ENCODE data around the gene UBE2Q2. TPM values are rescaled to one million over a fixed set of nuclear protein-coding genes. Genes with fewer than 3 reads are reported as not detected.

UBE2Q2 gene
- total RNA-seq, 2 experiments from 2014 or later, result 29.3 to 33.5 TPM

GRCh38 chr15:75817138-75817935 is 25.9 kb upstream of the UBE2Q2 start:
- H3K4me3 Mint-ChIP-seq, result peak overlapping the region; percentile 5
- H3K36me3 Mint-ChIP-seq (ENCODE audit: low read depth), result no peaks in the 10 kb centered on the region
- intact Hi-C loops (cut with DNase I, micrococcal nuclease), result loop anchor here in 1 of 2 experiments (10.0 kb wide), 1 partner anchor 237 kb away; the partner anchor contains the start of gene TMEM266
- peak; percentile 56 for ATAC-seq (ENCODE audit: poor library complexity)
- Histone ChIP-seq H3K27ac (ENCODE audit: low read depth in 1 of 2, low read length in 2 of 2) (no peak overlapping the region), H3K9me3 (ENCODE audit: control insufficient read depth in 1 of 2, insufficient read depth in 1 of 2, low read length in 2 of 2) (no peaks in the 10 kb centered on the region), H3K4me1 (ENCODE audit: insufficient read depth, low read length) (no peaks in the 10 kb centered on the region), H3K36me3 (ENCODE audit: insufficient read depth, low read length) (no peaks in the 10 kb centered on the region), H3K4me3 (ENCODE audit: low read length) (peak overlapping the region; percentile 9), H3K27me3 (ENCODE audit: control insufficient read depth in 1 of 2, insufficient read depth in 2 of 2, low read length in 2 of 2) (no peaks in the 10 kb centered on the region)
- no peaks in the 10 kb centered on the region for H3K27me3 Mint-ChIP-seq
- TF ChIP-seq CTCF (IDR thresholded peaks at IDR 0.05), result no peak
- peaks cover 14% of the 10 kb centered on the region for H3K4me1 Mint-ChIP-seq (ENCODE audit: low read depth)
- ChIA-PET POLR2A (no interaction called here), CTCF (no interaction called here)
- DNase-seq, result peak in 3 of 14 experiments; percentile 10 to 24 (median 13)
- no peak overlapping the region for H3K27ac Mint-ChIP-seq
- no peaks in the 10 kb centered on the region for H3K9me3 Mint-ChIP-seq

- ChIA-PET CTCF (no interaction called here), POLR2A (no interaction called here)
- H3K9me3 Mint-ChIP-seq, result no peaks in the 10 kb centered on the region
- H3K36me3 Mint-ChIP-seq (ENCODE audit: low read depth), result no peaks in the 10 kb centered on the region
- no peaks in the 10 kb centered on the region for H3K27me3 Mint-ChIP-seq
- DNase-seq (no peak), ATAC-seq (ENCODE audit: poor library complexity) (no peak)
- no peak overlapping the region for H3K27ac Mint-ChIP-seq
- Histone ChIP-seq H3K4me1 (ENCODE audit: insufficient read depth, low read length) (no peaks in the 10 kb centered on the region), H3K27me3 (ENCODE audit: control insufficient read depth in 1 of 2, insufficient read depth in 2 of 2, low read length in 2 of 2) (no peaks in the 10 kb centered on the region), H3K36me3 (ENCODE audit: insufficient read depth, low read length) (no peaks in the 10 kb centered on the region), H3K4me3 (ENCODE audit: low read length) (no peak overlapping the region), H3K9me3 (ENCODE audit: control insufficient read depth in 1 of 2, insufficient read depth in 1 of 2, low read length in 2 of 2) (no peaks in the 10 kb centered on the region), H3K27ac (ENCODE audit: low read depth in 1 of 2, low read length in 2 of 2) (no peak overlapping the region)
- intact Hi-C loops (cut with DNase I, micrococcal nuclease), result no loop called here
- no peak overlapping the region for H3K4me3 Mint-ChIP-seq
- no peak for TF ChIP-seq CTCF (IDR thresholded peaks at IDR 0.05)
- H3K4me1 Mint-ChIP-seq (ENCODE audit: low read depth), result peaks cover 14% of the 10 kb centered on the region
Observed at GRCh38 chr15:75820206-75820605, 23.0 kb upstream of the UBE2Q2 start.

- Mint-ChIP-seq H3K36me3 (ENCODE audit: low read depth) (no peaks in the 10 kb centered on the region), H3K4me1 (ENCODE audit: low read depth) (peaks cover 8% of the 10 kb centered on the region), H3K27me3 (no peaks in the 10 kb centered on the region), H3K9me3 (no peaks in the 10 kb centered on the region), H3K4me3 (no peak overlapping the region), H3K27ac (no peak overlapping the region)
- ATAC-seq (ENCODE audit: poor library complexity), result no peak
- no peak for DNase-seq
- Histone ChIP-seq H3K27ac (ENCODE audit: low read depth in 1 of 2, low read length in 2 of 2) (no peak overlapping the region), H3K27me3 (ENCODE audit: control insufficient read depth in 1 of 2, insufficient read depth in 2 of 2, low read length in 2 of 2) (no peaks in the 10 kb centered on the region), H3K4me3 (ENCODE audit: low read length) (no peak overlapping the region), H3K4me1 (ENCODE audit: insufficient read depth, low read length) (no peaks in the 10 kb centered on the region), H3K9me3 (ENCODE audit: control insufficient read depth in 1 of 2, insufficient read depth in 1 of 2, low read length in 2 of 2) (no peaks in the 10 kb centered on the region), H3K36me3 (ENCODE audit: insufficient read depth, low read length) (no peaks in the 10 kb centered on the region)
- intact Hi-C loops (cut with DNase I, micrococcal nuclease), result no loop called here
- ChIA-PET POLR2A (no interaction called here), CTCF (no interaction called here)
- no peak for TF ChIP-seq CTCF (IDR thresholded peaks at IDR 0.05)
Observed at GRCh38 chr15:75821786-75822345, 21.4 kb upstream of the UBE2Q2 start.
